Activated T-cell treated with anti-CD3 and anti-CD28 coated beads, Interleukin-2, amount 50 U/mL, for 48 hours (primary cell): ENCODE data around the gene KLHL40.
"Not testable (repeated sequence)": the region's sequence is repeated elsewhere in the genome, so short reads cannot be mapped to it uniquely, and the experiment has no call there.

Source experiments
- DNase-seq, 2 experiments: peaks; one replicate each; pipeline ENCODE4 v3.0.0-alpha.2; 2020

The KLHL40 gene

GRCh38 chr3:42705962-42706585 lies 20.7 kb downstream of the KLHL40 start:
- DNase-seq = peak in 1 of 2 experiments; percentile 9

- peak in 1 of 2 experiments; percentile 4 for DNase-seq
Observed at GRCh38 chr3:42706721-42707619, 21.6 kb downstream of the KLHL40 start.

GRCh38 chr3:42707620-42708355 lies 22.5 kb downstream of the KLHL40 start:
- peak in 1 of 2 experiments; percentile 7 for DNase-seq

GRCh38 chr3:42708611-42709151 lies 23.3 kb downstream of the KLHL40 start:
- peak in 1 of 2 experiments; percentile 11 for DNase-seq

- DNase-seq = peak in 1 of 2 experiments; percentile 10
Observed at GRCh38 chr3:42709621-42710020, 24.3 kb downstream of the KLHL40 start.

- DNase-seq = peak in 1 of 2 experiments; percentile 1
Observed at GRCh38 chr3:42710323-42711021, 25.1 kb downstream of the KLHL40 start.

GRCh38 chr3:42711491-42712343 lies 26.4 kb downstream of the KLHL40 start:
- DNase-seq = peak in 1 of 2 experiments; percentile 5

GRCh38 chr3:42712344-42712648 lies 27.0 kb downstream of the KLHL40 start:
- DNase-seq = no peak

- DNase-seq = peak in 1 of 2 experiments; percentile 8
Observed at GRCh38 chr3:42712688-42713372, 27.5 kb downstream of the KLHL40 start.

- DNase-seq = peak in 1 of 2 experiments; percentile 4
Observed at GRCh38 chr3:42713747-42714146, 28.4 kb downstream of the KLHL40 start.

GRCh38 chr3:42714171-42714852 lies 29.0 kb downstream of the KLHL40 start:
- no peak for DNase-seq

GRCh38 chr3:42717306-42717705 lies 32.0 kb downstream of the KLHL40 start:
- DNase-seq = no peak

GRCh38 chr3:42718338-42718737 lies 33.0 kb downstream of the KLHL40 start:
- DNase-seq = no peak

- DNase-seq = no peak
Observed at GRCh38 chr3:42719002-42719401, 33.7 kb downstream of the KLHL40 start.

GRCh38 chr3:42720126-42720525 lies 34.8 kb downstream of the KLHL40 start:
- no peak for DNase-seq

GRCh38 chr3:42721690-42722089 lies 36.4 kb downstream of the KLHL40 start:
- DNase-seq = no peak

GRCh38 chr3:42722442-42722841 lies 37.1 kb downstream of the KLHL40 start:
- not testable (repeated sequence) for DNase-seq

GRCh38 chr3:42723219-42723618 lies 37.9 kb downstream of the KLHL40 start:
- DNase-seq = no peak

- DNase-seq = no peak
Observed at GRCh38 chr3:42725454-42725853, 40.1 kb downstream of the KLHL40 start.

- no peak for DNase-seq
Observed at GRCh38 chr3:42728056-42728455, 42.7 kb downstream of the KLHL40 start.
